Hypothalamus (tissue), 51 donors: ENCODE measurements around the gene RBM33.
A peak's percentile ranks its signal among the peaks of the same experiment; 100 is the strongest.
"Not testable (repeated sequence)": the region's sequence is repeated elsewhere in the genome, so short reads cannot be mapped to it uniquely, and the experiment has no call there.

Experiments
- DNase-seq, 51 donors: peaks; one replicate each; lab custom pipeline; 2025; lab: John Stamatoyannopoulos, UW

RBM33 gene, protein sequence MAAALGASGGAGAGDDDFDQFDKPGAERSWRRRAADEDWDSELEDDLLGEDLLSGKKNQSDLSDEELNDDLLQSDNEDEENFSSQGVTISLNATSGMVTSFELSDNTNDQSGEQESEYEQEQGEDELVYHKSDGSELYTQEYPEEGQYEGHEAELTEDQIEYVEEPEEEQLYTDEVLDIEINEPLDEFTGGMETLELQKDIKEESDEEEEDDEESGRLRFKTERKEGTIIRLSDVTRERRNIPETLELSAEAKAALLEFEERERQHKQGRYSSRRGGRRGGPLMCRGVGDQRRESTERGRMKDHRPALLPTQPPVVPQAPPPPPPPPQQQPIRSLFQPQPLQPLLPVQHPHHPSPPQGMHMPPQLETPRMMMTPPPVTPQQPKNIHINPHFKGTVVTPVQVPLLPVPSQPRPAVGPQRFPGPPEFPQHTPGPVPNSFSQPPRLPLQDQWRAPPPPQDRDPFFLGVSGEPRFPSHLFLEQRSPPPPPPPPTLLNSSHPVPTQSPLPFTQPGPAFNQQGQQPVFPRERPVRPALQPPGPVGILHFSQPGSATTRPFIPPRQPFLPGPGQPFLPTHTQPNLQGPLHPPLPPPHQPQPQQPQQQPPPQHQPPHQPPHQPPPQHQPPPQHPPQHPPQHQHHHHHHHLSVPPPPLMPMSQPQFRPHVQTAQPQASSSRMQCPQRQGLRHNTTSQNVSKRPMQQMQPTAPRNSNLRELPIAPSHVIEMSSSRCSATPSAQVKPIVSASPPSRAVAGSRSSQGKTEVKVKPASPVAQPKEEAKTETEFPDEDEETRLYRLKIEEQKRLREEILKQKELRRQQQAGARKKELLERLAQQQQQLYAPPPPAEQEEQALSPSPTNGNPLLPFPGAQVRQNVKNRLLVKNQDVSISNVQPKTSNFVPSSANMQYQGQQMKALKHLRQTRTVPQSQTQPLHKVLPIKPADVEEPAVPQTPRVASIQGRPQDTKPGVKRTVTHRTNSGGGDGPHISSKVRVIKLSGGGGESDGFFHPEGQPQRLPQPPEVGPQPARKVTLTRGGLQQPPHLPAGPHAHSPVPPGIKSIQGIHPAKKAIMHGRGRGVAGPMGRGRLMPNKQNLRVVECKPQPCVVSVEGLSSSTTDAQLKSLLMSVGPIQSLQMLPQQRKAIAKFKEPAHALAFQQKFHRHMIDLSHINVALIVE

DNA sequence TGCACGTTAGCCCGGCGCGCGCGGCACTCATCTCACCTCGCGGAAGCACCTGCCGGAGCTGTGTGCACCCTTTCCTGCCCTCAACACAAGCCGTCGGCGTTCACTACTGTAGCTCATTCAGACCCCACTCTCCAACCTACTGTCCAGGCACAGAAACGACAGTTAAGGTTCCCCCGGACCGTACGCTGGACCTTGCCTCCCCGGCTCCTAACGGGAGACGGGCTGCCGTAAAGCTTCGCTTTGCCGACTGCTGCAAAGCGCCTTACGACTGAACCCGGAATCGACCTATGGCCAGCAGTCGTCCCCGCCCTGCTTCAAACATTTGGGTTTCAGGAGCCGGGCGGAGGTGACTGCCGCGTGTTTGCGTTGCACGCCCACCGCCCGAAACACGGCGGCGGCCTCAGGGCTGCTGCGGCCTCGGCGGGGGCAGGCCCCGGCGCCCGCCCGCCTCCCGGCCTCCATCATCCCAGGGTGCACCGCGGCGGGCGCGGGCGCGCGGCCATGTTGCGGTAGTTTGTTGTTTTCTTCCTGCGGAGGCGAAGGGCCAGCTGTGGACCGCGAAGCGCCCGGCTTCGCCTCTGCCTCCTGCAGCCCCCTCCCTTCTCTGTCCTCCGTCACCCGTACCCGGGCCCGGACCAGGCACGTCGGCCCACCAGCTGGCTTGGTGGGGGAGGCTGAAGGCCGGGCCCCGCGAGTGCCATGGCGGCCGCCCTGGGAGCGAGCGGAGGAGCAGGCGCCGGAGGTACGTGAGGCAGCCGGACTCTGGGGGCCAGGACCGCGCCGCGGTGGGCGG lies at the start of gene RBM33:
RBM33 (plus strand) TSS at position 484 of the 793 bp plus-strand sequence; CDS start at position 700, 216 bp downstream.
- peak; percentile 15 to 95 (median 79) for DNase-seq

DNA sequence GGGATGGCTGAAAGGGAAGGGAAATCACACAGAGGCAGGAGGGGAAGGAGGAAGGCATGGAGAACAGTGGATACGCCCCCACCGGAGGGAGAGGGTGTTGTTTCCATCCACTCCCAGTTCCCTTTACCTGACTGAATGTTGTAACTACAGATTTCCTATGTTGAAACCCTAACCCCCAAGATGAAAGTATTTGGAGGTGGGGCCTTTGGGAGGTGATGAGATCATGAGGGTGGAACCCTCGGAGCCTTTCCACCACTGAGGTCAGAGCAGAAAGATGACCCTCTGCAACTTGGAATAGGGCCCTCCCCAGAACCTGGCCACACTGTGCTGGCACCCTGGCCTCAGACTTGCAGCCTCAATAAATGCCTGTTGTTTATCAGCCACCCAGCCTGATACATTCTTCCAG lies 49.5 kb upstream of the RBM33 start:
- no peak for DNase-seq

DNA sequence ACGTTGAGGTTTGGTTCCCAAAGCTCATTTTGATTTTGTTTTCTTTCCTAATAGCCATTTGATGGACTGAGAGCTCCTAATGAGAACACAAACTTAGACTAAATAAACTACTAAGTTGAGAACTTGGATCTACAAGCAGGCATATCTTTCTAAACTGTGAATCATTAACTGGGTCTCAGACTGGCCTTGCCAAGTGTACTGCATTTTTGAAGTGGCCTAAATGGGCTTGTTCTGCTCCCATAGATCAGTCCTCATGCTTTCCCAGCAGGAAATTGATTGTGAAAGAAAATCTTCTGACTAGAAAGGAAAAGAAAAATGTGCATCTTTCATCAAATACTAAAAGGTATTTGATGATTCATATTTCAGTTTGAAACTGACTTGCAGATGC lies 46.7 kb upstream of the RBM33 start:
- no peak for DNase-seq

DNA sequence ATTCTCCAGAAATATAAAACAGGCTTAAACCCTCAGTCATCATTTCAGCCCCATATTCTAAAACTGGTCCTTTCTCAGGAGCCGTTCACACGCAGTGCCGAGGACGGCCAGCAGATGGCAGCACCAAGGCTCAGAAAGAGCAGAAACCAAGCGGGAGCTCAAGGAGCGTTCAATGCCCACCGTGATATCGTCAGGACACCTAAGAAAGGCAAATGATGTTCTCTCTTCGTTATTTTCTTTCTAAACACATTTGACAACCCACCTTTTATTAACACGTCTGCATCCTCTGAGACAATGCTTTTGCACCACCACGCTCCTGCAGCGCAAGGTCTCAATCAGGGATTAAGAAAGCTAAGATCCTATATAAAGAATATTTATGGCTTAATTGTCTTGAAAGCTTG lies 45.7 kb upstream of the RBM33 start:
- DNase-seq = peak in 50 of 51 donors; percentile 3 to 89 (median 56)

DNA sequence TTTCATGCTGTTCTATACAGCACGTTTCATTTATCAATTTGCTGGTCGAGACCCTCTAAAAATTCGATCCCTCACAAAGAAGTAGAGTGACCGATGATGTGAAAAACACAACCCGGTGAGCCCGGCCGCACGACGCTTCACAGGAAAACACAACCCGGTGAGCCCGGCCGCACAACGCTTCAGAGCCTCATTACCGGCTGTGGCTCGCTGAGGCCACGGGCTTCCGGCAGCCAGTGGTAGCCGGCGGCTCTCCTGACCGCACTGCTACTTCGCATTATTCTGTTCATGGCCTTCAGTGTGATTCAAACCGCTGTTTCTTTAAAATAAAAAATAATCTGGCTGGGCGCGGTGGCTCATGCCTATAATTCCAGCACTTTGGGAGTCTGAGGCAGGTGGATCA lies 42.3 kb upstream of the RBM33 start:
- no peak for DNase-seq

DNA sequence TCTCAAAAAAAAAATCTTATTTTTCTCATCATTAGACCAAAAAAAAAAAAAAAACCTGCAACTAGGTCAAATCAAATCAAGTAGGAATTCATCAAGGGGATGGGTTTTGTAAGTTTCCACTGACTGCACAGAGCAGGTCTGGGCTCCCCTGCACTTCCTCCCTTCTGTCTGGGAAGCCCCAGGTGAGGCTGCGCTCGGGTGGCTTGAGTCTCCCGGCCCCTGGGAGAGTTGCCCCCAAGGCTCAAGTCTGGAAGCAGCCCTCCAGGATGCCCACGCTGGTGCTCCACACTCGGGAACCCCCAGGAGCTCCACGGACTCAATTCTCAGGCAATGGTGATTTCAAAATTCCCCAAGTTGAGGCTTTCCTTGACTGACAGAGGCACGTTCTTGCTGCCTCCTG lies 41.7 kb upstream of the RBM33 start:
- no peak for DNase-seq

DNA sequence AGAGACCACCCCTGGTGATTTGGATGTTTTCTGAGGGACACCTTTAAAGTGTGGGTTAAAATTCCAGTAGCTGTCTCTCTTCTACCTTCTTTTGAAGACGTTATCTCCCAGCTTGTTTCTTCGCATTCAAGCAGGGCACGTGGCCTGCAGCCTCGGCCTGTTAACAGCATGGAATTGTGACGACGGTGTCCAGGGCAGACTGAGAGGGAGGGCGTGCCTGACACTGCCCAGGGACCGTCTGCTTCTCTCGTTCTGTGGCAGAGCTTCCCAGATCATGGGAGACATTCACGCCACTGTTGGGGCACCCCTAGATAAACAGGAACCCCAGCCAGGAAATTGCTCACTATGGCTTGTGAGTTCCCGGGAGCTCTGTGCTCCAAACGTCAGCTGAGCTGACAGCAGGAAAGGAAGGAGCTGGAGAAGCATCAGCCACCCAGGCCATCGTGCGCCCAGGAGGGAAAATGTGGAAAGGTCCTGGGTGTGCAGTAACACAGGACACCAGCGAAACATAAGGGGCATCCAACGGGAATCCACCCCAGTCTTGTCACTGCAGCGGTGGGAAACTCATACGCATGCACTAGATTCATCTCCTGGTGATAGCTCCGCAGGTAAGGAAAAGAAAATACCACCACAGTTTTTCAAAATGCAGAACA lies 41.1 kb upstream of the RBM33 start:
- no peak for DNase-seq

DNA sequence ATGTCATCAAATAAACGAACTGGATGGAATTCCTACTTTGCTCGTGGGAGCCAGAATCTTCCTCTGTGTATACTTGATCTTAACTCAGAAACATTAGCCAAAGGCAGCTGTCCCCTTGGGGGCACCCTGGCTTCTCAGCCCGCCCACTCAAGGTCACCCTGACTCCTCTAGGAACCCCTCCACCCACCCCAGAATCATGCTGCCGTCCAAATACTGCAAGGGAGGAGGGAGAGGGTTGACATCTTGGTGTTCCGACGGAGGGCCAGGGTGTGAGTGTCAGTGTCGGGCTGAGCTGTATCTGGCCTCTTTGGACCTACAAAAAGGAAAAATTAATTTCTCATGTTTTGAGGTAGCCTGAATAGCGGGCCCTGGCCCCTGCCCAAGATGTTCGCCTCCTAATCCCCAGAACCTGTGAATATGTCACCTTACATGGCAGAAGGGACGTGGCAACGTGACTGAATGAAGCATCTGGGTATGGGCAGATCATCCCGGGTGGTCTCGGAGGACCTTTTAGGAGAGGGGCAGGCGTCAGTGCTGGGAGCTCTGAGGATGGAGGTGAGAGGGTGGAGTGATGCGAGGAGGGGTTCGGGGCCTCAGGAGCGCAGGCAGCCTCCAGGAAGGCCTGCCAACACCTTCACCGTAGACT lies 40.5 kb upstream of the RBM33 start:
- DNase-seq = no peak

DNA sequence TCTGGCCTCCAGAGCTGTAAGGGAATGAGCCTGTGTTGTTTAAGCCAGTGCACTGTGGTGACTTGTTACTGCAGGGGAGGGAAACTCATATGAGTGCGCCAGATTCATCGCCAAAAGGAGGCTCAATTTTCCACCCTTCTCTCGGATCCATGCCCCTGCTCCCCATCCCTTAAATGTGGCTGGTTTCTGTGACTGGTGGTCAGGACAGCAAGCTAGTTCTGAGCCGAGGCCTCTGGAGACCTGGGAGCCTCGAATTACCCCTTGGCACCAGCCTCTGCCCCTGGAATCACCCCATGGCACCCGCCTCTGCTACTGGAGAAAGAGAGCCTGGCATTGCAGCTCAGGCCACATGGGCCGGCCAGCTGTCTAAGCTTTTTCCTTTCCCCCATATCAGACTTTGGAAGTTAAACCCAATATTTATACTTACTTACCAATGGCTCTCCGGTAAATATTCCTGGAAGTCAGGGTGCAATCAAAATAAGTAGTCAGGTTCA lies 39.9 kb upstream of the RBM33 start:
- no peak for DNase-seq

DNA sequence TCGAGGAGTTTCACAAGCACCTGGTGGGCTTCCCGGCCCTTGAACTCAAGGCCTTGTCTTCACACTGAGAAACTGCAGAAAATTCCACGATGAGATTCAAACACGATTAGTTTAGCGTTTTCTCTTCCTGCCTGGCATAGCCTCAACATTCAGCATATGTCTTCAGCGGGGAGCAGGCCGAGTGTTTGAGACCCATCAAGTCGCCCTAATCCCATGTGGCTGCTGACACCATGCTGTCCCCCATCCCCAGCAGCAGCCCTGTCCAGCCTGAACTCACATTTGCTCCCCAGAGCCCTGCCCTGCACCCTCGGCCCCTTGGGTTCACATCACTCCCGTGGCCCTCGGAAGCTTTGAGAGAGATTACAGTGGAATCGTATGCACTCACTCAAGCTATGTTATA lies 35.3 kb upstream of the RBM33 start:
- no peak for DNase-seq

DNA sequence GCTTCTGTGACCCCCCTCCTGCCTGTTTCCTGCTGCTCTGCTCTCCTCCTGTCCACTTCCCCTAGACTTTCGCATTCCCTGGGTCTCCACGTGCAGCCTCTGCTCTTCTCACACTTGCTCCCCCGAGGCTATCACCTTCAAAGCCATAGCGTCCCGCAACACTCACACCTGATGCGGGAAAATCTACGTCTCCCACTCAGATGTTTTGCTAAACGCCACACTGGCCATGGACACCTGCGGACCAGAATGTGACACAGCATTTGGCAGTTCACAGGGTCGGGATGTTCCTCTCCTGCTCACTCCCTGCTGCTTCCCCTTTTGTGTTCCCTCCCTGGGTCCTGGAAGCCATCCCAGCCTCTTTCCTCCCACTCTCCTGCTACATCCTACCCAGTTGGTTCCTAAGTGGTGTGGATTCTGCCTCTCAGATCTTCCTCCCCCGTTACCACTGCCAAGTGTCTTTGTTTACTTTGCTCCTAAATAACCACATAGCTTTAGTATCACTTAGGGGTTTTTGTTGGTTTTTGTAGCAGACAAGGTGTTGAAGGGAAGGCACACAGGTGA lies 33.7 kb upstream of the RBM33 start:
- no peak for DNase-seq

DNA sequence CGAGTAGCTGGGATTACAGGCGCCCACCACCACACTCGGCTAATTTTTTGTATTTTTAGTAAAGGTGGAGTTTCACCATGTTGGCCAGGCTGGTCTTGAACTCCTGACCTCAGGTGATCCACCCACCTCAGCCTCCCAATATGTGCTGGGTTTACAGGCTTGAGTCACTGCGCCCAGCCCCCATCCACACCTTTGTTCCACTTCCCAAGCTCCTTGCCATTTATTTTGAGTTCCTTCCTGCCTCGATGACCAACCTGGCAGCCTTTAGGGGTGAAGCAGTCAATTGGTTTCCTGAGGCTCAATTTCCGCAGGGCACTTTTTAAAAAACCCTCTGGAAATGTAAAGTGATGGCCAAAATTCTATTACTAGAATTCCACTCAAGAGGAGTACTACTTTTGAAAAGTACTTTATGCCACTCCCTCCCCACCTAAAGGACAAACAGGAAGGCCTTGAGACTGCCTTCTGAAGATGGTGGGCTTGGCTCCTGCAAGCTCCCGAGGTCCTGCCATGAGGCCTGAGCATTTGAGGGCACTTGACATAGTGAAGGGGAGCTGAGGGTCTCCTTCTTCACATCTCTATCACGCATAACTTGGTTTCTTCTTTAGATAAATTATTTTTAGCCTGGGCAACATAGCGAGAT lies 32.5 kb upstream of the RBM33 start:
- DNase-seq = no peak

DNA sequence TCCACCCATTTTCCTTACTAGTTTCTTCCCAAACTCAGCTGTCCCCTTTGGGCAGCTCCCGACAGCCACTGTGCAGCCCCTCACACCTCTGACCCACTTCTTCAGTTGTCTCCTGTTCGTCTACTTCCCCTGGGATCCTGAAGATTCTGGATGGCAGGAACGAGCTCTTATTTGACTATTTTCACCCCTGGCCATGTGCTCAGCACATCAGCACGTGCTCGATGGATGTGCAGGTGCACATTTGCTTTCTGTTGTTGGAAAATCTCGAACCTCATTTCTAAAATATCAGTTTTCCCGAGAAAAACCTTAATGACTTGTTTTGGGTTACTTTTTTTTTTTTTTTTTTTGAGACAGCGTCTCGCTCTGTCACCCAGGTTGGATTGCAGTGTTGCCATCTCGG lies 31.8 kb upstream of the RBM33 start:
- DNase-seq = no peak

DNA sequence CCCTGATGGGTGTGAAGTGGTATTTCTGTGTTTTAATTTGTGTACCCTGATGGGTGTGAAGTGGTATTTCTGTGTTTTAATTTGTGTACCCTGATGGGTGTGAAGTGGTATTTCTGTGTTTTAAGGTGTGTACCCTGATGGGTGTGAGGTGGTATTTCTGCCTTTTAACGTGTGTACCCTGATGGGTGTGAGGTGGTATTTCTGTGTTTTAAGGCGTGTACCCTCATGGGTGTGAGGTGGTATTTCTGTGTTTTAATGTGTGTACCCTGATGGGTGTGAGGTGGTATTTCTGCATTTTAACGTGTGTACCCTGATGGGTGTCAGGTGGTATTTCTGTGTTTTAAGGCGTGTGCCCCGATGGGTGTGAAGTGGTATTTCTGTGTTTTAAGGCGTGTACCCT lies 29.4 kb upstream of the RBM33 start:
- DNase-seq = not testable (repeated sequence)

DNA sequence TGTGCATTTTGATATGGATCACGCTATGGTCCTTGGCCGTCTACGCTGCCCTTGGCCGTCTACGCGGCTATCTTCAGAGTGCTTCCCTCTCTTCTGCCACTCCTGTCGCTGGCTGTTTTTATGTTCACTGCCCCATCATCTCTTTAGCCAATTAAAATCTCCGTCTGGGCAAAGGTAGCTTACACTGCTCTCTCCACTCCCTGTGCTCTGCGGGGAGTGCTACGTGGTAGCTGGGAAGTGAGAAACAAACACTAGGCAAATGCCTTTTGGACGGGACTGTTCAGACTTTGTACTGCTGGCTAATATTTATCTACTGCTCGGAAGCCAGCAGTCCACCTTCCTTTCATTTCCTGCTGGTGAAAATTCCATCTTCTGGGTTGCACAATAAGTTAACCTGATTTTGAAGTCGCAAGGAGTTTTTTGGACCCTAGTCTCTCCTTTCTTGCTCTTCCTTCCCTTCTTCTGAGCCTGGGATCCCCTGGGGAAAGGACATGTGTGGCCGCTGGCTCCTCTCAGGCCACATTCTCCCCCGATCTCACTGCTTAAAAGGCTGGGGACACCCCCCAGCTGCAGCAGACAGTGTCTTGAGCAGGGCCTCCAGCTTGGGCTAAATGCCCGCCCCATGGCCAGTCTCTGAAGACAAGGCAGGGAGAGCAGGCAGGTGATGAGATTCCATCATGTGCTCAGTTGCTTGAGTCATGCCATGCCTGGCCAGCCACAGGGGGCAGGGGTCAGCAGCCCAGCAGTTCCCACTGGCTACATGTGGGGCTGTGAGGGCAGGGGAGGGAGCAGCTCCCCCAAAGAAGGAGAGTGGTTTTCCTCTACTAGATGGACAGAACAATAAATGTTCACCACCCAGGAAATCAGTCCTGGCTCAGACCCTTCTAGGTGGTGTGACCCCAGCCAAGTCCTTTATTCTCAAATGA lies 25.5 kb upstream of the RBM33 start:
- no peak for DNase-seq

DNA sequence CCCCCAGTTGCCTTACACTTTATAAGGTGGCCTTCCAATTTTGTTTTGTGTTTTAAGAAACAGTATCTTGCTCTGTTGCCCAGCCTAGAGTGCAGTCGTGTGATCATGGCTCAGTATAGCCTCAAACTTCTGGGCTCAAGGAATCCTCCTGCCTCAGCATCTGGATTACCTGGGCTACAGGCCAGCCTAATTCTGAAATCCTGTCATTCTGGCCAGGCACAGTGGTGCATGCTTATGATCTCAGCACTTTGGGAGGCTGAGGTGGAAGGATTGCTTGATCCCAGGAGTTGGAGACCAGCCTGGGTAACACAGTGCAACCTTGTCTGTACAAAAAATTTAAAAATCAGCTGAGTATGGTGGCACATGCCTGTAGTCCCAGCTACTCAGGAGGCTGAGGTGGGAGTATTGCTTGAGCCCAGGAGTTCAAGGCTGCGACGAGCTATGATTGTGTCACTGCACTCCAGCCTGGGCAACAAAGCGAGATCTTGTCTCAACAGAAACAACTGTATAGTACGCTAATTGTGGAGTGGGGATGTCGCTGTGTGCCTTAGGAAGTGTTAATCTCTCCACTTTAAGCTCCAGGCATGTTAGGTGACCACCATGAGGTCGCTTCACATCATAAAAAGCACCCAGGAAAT lies 24.7 kb upstream of the RBM33 start:
- no peak for DNase-seq

DNA sequence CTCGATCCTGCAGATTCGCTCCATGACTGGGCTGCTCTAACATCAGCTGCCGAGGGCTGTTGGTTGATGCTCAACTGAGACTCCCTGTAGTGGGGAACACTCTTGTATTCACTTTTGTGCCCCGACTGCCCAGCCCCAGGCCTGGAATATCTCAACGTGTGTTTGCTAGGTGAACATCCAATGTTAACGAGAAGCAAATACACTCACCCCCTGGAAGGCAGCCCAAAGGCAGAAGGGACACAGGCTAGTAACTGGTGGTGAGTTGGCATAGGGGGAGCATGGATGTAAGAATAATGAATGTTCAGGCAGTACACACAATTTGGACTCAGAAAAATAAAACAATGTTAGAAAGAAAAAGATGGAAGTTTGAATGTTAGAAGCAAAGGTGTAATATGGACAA lies 24.0 kb upstream of the RBM33 start:
- no peak for DNase-seq
